Neural progenitor cell (in vitro differentiated cells): ENCODE results near the gene SAMD4A.

Source experiments
- CTCF ChIP-seq: fragments of 200-600 bp; sonication (generic); IDR thresholded peaks from 2 replicates; pipeline ENCODE4 v1.5.1; 2017; ENCODE audit warnings: antibody characterized with exemption, mild to moderate bottlenecking
- EZH2 ChIP-seq: fragments of 200-600 bp; sonication (generic); IDR thresholded peaks from 2 replicates; pipeline ENCODE4 v1.6.1; 2017; ENCODE audit warnings: antibody characterized with exemption, mild to moderate bottlenecking, moderate library complexity
- EZH2phosphoT487 ChIP-seq: fragments of 200-600 bp; sonication (generic); IDR thresholded peaks from 2 replicates; pipeline ENCODE4 v1.6.1; 2017; ENCODE audit warnings: antibody characterized with exemption

- TF ChIP-seq CTCF (no peak), EZH2 (no peak), EZH2phosphoT487 (no peak)
Observed at GRCh38 chr14:54697001-54697400, 130.1 kb downstream of the SAMD4A start.
